Liver (tissue), 9 donors: ENCODE results near the gene NPAS1. TPM values are rescaled to one million over a fixed set of nuclear protein-coding genes. Genes with fewer than 3 reads are reported as not detected.

ENCODE experiments used
- DNase-seq: peaks from one replicate; pipeline ENCODE4 v3.0.0-alpha.2; 2017; ENCODE audit warnings: low spot score
- H3K27ac ChIP-seq, 2 donors: one replicate each; pipeline ENCODE4 v1.7.0; 2013; ENCODE audit warnings: inconsistent platforms in 2 of 2, low read length in 2 of 2, control low read depth in 1 of 2, low read depth in 1 of 2, mild to moderate bottlenecking in 1 of 2
- H3K27me3 ChIP-seq, 4 donors: one replicate each; pipeline versions ENCODE4 v1.6.1 to v1.7.0; 2013; ENCODE audit warnings: low read length in 3 of 4, inconsistent platforms in 1 of 4, mild to moderate bottlenecking in 1 of 4, moderate library complexity in 1 of 4; ENCODE audit not compliant: control insufficient read depth in 4 of 4, insufficient read depth in 4 of 4
- H3K36me3 ChIP-seq, 4 donors: one replicate each; pipeline versions ENCODE4 v1.6.1 to v1.7.0; 2013; ENCODE audit warnings: low read length in 3 of 4, mild to moderate bottlenecking in 3 of 4, low read depth in 1 of 4, moderate library complexity in 1 of 4; ENCODE audit not compliant: control insufficient read depth in 4 of 4, insufficient read depth in 3 of 4
- H3K4me1 ChIP-seq, 4 donors: one replicate each; pipeline versions ENCODE4 v1.6.1 to v1.7.0; 2013; ENCODE audit warnings: low read length in 3 of 4, mild to moderate bottlenecking in 3 of 4, moderate library complexity in 1 of 4; ENCODE audit not compliant: control insufficient read depth in 4 of 4, insufficient read depth in 4 of 4
- H3K4me3 ChIP-seq, 3 donors: one replicate each; pipeline versions ENCODE4 v1.6.1 to v1.7.0; 2013; ENCODE audit warnings: low read length in 3 of 3, control low read depth in 1 of 3, low read depth in 1 of 3, mild to moderate bottlenecking in 1 of 3
- H3K9ac ChIP-seq, 2 donors: one replicate each; pipeline ENCODE4 v1.7.0; 2013; ENCODE audit warnings: low read length in 2 of 2, mild to moderate bottlenecking in 2 of 2, moderate library complexity in 2 of 2, control low read depth in 1 of 2, low read depth in 1 of 2
- H3K9me3 ChIP-seq, 4 donors: one replicate each; pipeline versions ENCODE4 v1.6.1 to v1.7.0; 2013; ENCODE audit warnings: low read length in 3 of 4; ENCODE audit not compliant: control insufficient read depth in 4 of 4
- FOXA1 ChIP-seq: IDR thresholded peaks from 2 replicates; pipeline ENCODE4 v1.6.1; 2016; ENCODE audit warnings: antibody characterized with exemption
- FOXA2 ChIP-seq: IDR thresholded peaks from 2 replicates; pipeline ENCODE4 v1.6.1; 2016; ENCODE audit warnings: antibody characterized with exemption
- GABPA ChIP-seq, 2 donors: IDR thresholded peaks in 1 of 2; conservative IDR thresholded peaks in 1 of 2; 2 replicates each; pipeline ENCODE4 v1.6.1; 2016; ENCODE audit warnings: antibody characterized with exemption in 2 of 2, mild to moderate bottlenecking in 1 of 2, moderate library complexity in 1 of 2
- HNF4A ChIP-seq, 2 donors: conservative IDR thresholded peaks; 2 replicates each; pipeline ENCODE4 v1.6.1; 2016; ENCODE audit warnings: antibody characterized with exemption in 2 of 2, mild to moderate bottlenecking in 2 of 2
- HNF4G ChIP-seq: IDR thresholded peaks from 2 replicates; pipeline ENCODE4 v1.6.1; 2016; ENCODE audit warnings: antibody characterized with exemption
- JUND ChIP-seq, 2 donors: IDR thresholded peaks; 2 replicates each; pipeline ENCODE4 v1.6.1; 2016; ENCODE audit warnings: antibody characterized with exemption in 2 of 2
- RAD21 ChIP-seq, 2 donors: IDR thresholded peaks; 2 replicates each; pipeline ENCODE4 v1.6.1; 2016; ENCODE audit warnings: antibody characterized with exemption in 2 of 2, mild to moderate bottlenecking in 2 of 2
- RXRA ChIP-seq, 2 donors: IDR thresholded peaks; 2 replicates each; pipeline ENCODE4 v1.6.1; 2017 to 2018; ENCODE audit warnings: antibody characterized with exemption in 2 of 2, mild to moderate bottlenecking in 1 of 2
- SP1 ChIP-seq: IDR thresholded peaks from 2 replicates; pipeline ENCODE4 v1.6.1; 2018; ENCODE audit warnings: antibody characterized with exemption, mild to moderate bottlenecking
- TAF1 ChIP-seq: conservative IDR thresholded peaks from 2 replicates; pipeline ENCODE4 v1.6.1; 2016; ENCODE audit warnings: antibody characterized with exemption, mild to moderate bottlenecking
- YY1 ChIP-seq: IDR thresholded peaks from 2 replicates; pipeline ENCODE4 v1.6.1; 2016; ENCODE audit warnings: antibody characterized with exemption, mild to moderate bottlenecking
- WGBS: extraction: QIAGEN DNeasy Blood & Tissue Kit; methylation state at CpG from one replicate; pipeline ENCODE4 v1.1.7; 2013; 5-methylcytosine and 5-hydroxymethylcytosine counted together
- polyA plus RNA-seq, 2 donors: library from polyadenylated mRNA; stranded (reverse) in 1 of 2; unstranded in 1 of 2; fragments of 200-250 nt in 1 of 2; fragments of >200 nt in 1 of 2; fragmentation: Nextera tagmentation in 1 of 2; extraction: Ambion mirVana in 1 of 2; gene quantifications; one replicate each; pipeline versions ENCODE4 v1.2.1 to v1.2.3, GENCODE V29; 2013 to 2015
- total RNA-seq, 2 donors: library from RNA; depleted of rRNA; stranded (reverse); fragments of >200 nt; gene quantifications; one replicate each; pipeline ENCODE4 v1.2.3, GENCODE V29; 2014
- TF ChIP-seq, protein P1 (sequence below): IDR thresholded peaks from 2 replicates; pipeline ENCODE4 v1.6.1; 2016; ENCODE audit warnings: antibody characterized with exemption
- TF ChIP-seq, protein P2 (sequence below): IDR thresholded peaks from 2 replicates; pipeline ENCODE4 v1.6.1; 2016; ENCODE audit warnings: antibody characterized with exemption
- TF ChIP-seq, protein P3 (sequence below): IDR thresholded peaks from 2 replicates; pipeline ENCODE4 v1.6.1; 2016; ENCODE audit warnings: antibody characterized with exemption, mild to moderate bottlenecking
- TF ChIP-seq, protein P4 (sequence below): fragments of 150-350 bp; IDR thresholded peaks from 2 replicates; pipeline ENCODE4 v1.5.1; 2017; ENCODE audit warnings: improper control_type of control experiment, low read depth, low read length; ENCODE audit not compliant: missing input control
- TF ChIP-seq, protein P5 (sequence below): IDR thresholded peaks from 2 replicates; pipeline ENCODE4 v1.6.1; 2016; ENCODE audit warnings: antibody characterized with exemption
- donor health status: healthy.
- donor health status: healthy.
- donor health status: healthy.
- donor health status: healthy.
- donor health status: healthy.

Gene NPAS1
- total and polyA plus RNA-seq, 4 donors, result 0.22 TPM; not detected in 3

DNA sequence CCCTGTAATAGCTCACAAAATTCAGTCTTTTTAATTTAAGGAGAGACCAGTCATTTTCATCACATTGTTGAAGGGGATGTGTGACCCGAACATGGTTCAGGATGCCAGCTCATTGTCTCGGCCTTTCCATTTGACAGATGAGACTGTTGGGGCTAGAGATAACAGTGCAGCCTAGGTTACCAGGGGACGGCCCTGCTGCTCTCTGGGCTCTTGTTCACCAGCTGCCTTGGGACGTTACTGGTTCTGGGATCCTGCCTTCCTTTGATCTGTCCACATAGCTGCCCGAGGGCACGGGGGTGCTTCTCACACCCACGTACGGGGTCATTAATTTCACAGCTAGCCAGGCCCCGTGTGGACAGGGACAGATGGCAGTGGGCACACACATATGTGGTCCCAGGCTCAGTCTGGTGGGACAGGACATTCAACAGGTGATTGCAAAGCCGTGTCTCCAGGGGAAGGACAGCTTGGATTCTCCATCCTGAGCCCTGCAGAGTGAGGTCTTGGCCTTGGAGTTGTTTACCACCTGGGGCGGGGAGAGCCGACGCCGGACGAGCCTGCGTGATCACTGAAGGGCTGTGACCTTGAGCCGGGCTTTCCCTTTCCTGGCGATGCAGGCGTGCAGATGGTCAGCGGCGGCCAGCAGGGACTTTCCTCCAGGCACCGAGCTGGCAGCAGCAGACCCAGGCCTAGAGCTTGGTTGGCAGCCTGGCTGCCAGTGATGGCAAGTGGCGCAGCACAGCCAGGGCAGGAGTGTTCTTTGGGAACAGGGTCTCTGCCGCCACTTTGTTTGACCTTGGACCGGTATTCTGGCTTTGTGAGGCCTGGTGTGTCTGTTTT, 26.7 kb upstream of the NPAS1 start:
- WGBS, result 34% methylated on average over 25 of the region's 25 CpGs

More for the DNA sequence above, 26.7 kb upstream of the NPAS1 start:
- peaks cover 9 to 25% (median 12%) of the 10 kb centered on the region in 4 donors for H3K36me3 ChIP-seq
- no peaks in the 10 kb centered on the region for H3K27me3 ChIP-seq
- TF ChIP-seq GABPA (IDR thresholded peaks at IDR 0.05 in 1 of 2, conservative IDR thresholded peaks at IDR 0.05 in 1 of 2) (no peak), RAD21 (IDR thresholded peaks at IDR 0.05) (peak; percentile 17 to 64), HNF4A (conservative IDR thresholded peaks at IDR 0.05) (peak; percentile 27 to 47), RXRA (IDR thresholded peaks at IDR 0.05) (peak; percentile 53 to 63), TAF1 (no peak), HNF4G (no peak), SP1 (peak; percentile 44), FOXA2 (no peak), JUND (IDR thresholded peaks at IDR 0.05) (no peak), YY1 (peak; percentile 57), FOXA1 (no peak)
- TF ChIP-seq, protein P1, sequence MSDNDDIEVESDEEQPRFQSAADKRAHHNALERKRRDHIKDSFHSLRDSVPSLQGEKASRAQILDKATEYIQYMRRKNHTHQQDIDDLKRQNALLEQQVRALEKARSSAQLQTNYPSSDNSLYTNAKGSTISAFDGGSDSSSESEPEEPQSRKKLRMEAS, result no peak
- TF ChIP-seq, protein P2, sequence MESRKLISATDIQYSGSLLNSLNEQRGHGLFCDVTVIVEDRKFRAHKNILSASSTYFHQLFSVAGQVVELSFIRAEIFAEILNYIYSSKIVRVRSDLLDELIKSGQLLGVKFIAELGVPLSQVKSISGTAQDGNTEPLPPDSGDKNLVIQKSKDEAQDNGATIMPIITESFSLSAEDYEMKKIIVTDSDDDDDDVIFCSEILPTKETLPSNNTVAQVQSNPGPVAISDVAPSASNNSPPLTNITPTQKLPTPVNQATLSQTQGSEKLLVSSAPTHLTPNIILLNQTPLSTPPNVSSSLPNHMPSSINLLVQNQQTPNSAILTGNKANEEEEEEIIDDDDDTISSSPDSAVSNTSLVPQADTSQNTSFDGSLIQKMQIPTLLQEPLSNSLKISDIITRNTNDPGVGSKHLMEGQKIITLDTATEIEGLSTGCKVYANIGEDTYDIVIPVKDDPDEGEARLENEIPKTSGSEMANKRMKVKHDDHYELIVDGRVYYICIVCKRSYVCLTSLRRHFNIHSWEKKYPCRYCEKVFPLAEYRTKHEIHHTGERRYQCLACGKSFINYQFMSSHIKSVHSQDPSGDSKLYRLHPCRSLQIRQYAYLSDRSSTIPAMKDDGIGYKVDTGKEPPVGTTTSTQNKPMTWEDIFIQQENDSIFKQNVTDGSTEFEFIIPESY, result no peak
- TF ChIP-seq, protein P3, sequence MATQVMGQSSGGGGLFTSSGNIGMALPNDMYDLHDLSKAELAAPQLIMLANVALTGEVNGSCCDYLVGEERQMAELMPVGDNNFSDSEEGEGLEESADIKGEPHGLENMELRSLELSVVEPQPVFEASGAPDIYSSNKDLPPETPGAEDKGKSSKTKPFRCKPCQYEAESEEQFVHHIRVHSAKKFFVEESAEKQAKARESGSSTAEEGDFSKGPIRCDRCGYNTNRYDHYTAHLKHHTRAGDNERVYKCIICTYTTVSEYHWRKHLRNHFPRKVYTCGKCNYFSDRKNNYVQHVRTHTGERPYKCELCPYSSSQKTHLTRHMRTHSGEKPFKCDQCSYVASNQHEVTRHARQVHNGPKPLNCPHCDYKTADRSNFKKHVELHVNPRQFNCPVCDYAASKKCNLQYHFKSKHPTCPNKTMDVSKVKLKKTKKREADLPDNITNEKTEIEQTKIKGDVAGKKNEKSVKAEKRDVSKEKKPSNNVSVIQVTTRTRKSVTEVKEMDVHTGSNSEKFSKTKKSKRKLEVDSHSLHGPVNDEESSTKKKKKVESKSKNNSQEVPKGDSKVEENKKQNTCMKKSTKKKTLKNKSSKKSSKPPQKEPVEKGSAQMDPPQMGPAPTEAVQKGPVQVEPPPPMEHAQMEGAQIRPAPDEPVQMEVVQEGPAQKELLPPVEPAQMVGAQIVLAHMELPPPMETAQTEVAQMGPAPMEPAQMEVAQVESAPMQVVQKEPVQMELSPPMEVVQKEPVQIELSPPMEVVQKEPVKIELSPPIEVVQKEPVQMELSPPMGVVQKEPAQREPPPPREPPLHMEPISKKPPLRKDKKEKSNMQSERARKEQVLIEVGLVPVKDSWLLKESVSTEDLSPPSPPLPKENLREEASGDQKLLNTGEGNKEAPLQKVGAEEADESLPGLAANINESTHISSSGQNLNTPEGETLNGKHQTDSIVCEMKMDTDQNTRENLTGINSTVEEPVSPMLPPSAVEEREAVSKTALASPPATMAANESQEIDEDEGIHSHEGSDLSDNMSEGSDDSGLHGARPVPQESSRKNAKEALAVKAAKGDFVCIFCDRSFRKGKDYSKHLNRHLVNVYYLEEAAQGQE, result no peak
- TF ChIP-seq, protein P4, sequence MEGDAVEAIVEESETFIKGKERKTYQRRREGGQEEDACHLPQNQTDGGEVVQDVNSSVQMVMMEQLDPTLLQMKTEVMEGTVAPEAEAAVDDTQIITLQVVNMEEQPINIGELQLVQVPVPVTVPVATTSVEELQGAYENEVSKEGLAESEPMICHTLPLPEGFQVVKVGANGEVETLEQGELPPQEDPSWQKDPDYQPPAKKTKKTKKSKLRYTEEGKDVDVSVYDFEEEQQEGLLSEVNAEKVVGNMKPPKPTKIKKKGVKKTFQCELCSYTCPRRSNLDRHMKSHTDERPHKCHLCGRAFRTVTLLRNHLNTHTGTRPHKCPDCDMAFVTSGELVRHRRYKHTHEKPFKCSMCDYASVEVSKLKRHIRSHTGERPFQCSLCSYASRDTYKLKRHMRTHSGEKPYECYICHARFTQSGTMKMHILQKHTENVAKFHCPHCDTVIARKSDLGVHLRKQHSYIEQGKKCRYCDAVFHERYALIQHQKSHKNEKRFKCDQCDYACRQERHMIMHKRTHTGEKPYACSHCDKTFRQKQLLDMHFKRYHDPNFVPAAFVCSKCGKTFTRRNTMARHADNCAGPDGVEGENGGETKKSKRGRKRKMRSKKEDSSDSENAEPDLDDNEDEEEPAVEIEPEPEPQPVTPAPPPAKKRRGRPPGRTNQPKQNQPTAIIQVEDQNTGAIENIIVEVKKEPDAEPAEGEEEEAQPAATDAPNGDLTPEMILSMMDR, result peak; percentile 18
- TF ChIP-seq, protein P5, sequence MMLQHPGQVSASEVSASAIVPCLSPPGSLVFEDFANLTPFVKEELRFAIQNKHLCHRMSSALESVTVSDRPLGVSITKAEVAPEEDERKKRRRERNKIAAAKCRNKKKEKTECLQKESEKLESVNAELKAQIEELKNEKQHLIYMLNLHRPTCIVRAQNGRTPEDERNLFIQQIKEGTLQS, result no peak
- H3K9me3 ChIP-seq, result no peaks in the 10 kb centered on the region
- no peak overlapping the region for H3K9ac ChIP-seq
- H3K4me1 ChIP-seq, result peaks cover 1 to 36% (median 24%) of the 10 kb centered on the region in 4 donors
- DNase-seq, result no peak
- H3K27ac ChIP-seq, result peak overlapping the region; percentile 66 to 71
- H3K4me3 ChIP-seq, result no peak overlapping the region
